ENCODE results near the gene PTPRC.

DNA sequence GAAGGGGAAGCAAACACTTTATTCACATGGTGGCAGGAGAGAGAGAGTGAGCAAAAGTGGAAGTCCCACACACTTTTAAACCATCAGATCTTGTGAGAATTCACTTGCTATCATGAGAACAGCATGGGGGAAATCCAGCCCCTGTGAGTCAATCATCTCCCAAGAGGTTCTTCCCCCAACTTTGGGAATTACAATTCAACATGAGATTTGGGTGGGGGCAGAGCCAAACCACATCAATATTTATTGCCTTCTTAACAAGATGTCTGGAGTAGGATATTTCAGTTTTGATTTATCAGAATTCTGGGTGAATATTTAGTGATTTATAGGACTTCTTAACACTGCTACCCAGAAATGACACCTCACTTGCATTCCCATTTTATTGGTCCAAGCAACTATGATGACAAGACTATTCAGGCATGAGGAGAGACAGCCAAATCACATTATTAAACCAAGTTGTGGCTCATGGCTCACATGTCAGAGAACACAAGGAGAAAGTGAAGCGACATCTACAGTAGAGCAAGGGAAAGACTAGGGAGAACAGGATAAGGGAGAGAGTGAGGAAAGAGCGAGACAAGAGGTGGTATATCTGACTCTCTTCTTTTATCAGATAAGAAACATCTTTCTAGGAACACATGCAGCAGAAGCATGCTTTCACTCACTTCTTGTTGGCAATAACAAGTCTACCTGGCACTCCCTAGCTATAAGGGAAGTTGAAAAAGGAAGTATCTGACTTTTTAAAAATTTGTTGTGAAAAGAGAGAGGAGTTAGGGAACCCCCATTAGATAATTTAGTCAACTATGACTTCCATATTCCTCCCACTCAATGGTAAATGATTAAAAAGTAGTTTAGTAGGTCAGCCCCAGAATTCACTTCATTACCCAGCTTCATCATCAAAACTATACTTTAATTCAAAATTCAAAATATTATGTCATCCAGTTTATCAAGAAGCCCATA, 36.6 kb upstream of the PTPRC start:
- TF ChIP-seq, protein P1, sequence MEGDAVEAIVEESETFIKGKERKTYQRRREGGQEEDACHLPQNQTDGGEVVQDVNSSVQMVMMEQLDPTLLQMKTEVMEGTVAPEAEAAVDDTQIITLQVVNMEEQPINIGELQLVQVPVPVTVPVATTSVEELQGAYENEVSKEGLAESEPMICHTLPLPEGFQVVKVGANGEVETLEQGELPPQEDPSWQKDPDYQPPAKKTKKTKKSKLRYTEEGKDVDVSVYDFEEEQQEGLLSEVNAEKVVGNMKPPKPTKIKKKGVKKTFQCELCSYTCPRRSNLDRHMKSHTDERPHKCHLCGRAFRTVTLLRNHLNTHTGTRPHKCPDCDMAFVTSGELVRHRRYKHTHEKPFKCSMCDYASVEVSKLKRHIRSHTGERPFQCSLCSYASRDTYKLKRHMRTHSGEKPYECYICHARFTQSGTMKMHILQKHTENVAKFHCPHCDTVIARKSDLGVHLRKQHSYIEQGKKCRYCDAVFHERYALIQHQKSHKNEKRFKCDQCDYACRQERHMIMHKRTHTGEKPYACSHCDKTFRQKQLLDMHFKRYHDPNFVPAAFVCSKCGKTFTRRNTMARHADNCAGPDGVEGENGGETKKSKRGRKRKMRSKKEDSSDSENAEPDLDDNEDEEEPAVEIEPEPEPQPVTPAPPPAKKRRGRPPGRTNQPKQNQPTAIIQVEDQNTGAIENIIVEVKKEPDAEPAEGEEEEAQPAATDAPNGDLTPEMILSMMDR (IDR thresholded peaks at IDR 0.05), result no peak
- TF ChIP-seq POLR2A (IDR thresholded peaks at IDR 0.05) (no peak), POLR2AphosphoS5 (IDR thresholded peaks at IDR 0.05; ENCODE audit: insufficient read depth in 1 of 2, low read depth in 1 of 2) (no peak)

All from vagina (tissue), 2 donors.